Right lobe of liver (tissue), 6 donors: Measurements from ENCODE around the gene FAM124A. TPM values are rescaled to one million over a fixed set of nuclear protein-coding genes. Genes with fewer than 3 reads are reported as not detected.

Experiments
- ATAC-seq, 4 donors: fragments of 200-7000 bp; cut with Tn5 transposase; one replicate each; pipeline ENCODE4 v1.9.1; 2020; ENCODE audit warnings: mild to moderate bottlenecking in 4 of 4, moderate library complexity in 4 of 4
- DNase-seq, 3 donors: peaks; one replicate each; pipeline ENCODE4 v3.0.0-alpha.2; 2020
- H3K27ac ChIP-seq, 3 donors: fragments of 200-600 bp; one replicate each; pipeline ENCODE4 v1.8.0; 2022
- H3K27me3 ChIP-seq, 2 donors: fragments of 200-600 bp; one replicate each; pipeline ENCODE4 v1.8.0; 2022
- H3K36me3 ChIP-seq, 4 donors: fragments of 200-600 bp; sonication (generic) in 1 of 4; one replicate each; pipeline versions ENCODE4 v1.5.1 to v1.8.0; 2017 to 2022; ENCODE audit warnings: control low read depth in 1 of 4
- H3K4me1 ChIP-seq, 4 donors: fragments of 200-600 bp; sonication (generic) in 1 of 4; one replicate each; pipeline versions ENCODE4 v1.5.1 to v1.8.0; 2017 to 2022; ENCODE audit warnings: control low read depth in 1 of 4
- H3K4me3 ChIP-seq, 3 donors: fragments of 200-600 bp; one replicate each; pipeline ENCODE4 v1.8.0; 2022
- H3K9me3 ChIP-seq, 4 donors: fragments of 200-600 bp; sonication (generic) in 1 of 4; one replicate each; pipeline versions ENCODE4 v1.5.1 to v1.8.0; 2017 to 2022; ENCODE audit warnings: control low read depth in 1 of 4
- CTCF ChIP-seq, 4 donors: fragments of 200-600 bp in 3 of 4; fragments of 450-650 bp in 1 of 4; IDR thresholded peaks; one replicate each; pipeline versions ENCODE4 v1.5.1 to v1.8.0; 2016 to 2022; ENCODE audit warnings: antibody characterized with exemption in 4 of 4, mild to moderate bottlenecking in 2 of 4
- POLR2A ChIP-seq: fragments of 450-650 bp; IDR thresholded peaks from one replicate; pipeline ENCODE4 v1.6.1; 2017; ENCODE audit warnings: antibody characterized with exemption, mild to moderate bottlenecking
- WGBS: methylation state at CpG from one replicate; pipeline ENCODE4 v1.1.6; 2018; ENCODE audit warnings: low coverage, low lambda C conversion rate; ENCODE audit not compliant: insufficient coverage; ENCODE audit errors: missing lambda C conversion rate; 5-methylcytosine and 5-hydroxymethylcytosine counted together
- intact Hi-C, 2 donors: fragments of 100-400 bp; cut with DNase I; formaldehyde crosslinking; loops; one replicate each; pipeline versions ENCODE4 v1.11.2 to v1.14.1; 2022
- total RNA-seq, 6 experiments: library from RNA; depleted of rRNA in 2 of 6; stranded (reverse); fragments of >200 nt in 2 of 6; fragmentation: NEBNext Ultra II Directional in 3 of 6; extraction: Animal tissue kit (Norgen Biotek cat#: 25700) in 3 of 6; gene quantifications; one replicate each; pipeline versions ENCODE4 v1.1.0 to v1.2.4, GENCODE V29; 2016 to 2023
- donor health status: DM: no; HTN: yes; CAD: no.
- donor health status: DM: no; HTN: no; CAD: no.
- donor health status: DM: no; HTN: no; CAD: no.
- donor health status: DM: no; HTN: yes; CAD: no.
- donor health status: DM: no; HTN: yes; CAD: no.

Gene FAM124A
- total RNA-seq, 6 experiments from 2014 or later: 0.22 to 1.0 (median 0.51) TPM

- Histone ChIP-seq H3K4me3 (no peak overlapping the region), H3K4me1 (no peaks in the 10 kb centered on the region)
Observed at GRCh38 chr13:51231456-51231855, 9.3 kb downstream of the FAM124A start.

GRCh38 chr13:51232328-51232727 lies 10.1 kb downstream of the FAM124A start:
- TF ChIP-seq CTCF (IDR thresholded peaks at IDR 0.05): no peak
- TF ChIP-seq POLR2A: no peak
- H3K9me3 ChIP-seq: no peaks in the 10 kb centered on the region
- DNase-seq: no peak
- H3K27ac ChIP-seq: no peak overlapping the region
- no peaks in the 10 kb centered on the region for H3K27me3 ChIP-seq
- H3K36me3 ChIP-seq: no peaks in the 10 kb centered on the region
- intact Hi-C loops: no loop called here
- ATAC-seq: no peak
- no peaks in the 10 kb centered on the region for H3K4me1 ChIP-seq
- no peak overlapping the region for H3K4me3 ChIP-seq

More at GRCh38 chr13:51231456-51231855, 9.3 kb downstream of the FAM124A start:
- DNase-seq (no peak), ATAC-seq (no peak)
- Histone ChIP-seq H3K36me3 (no peaks in the 10 kb centered on the region), H3K27me3 (no peaks in the 10 kb centered on the region), H3K27ac (no peak overlapping the region), H3K9me3 (no peaks in the 10 kb centered on the region)
- no peak for TF ChIP-seq CTCF (IDR thresholded peaks at IDR 0.05)
- TF ChIP-seq POLR2A: no peak
- WGBS: 78% methylated on average over 1 of the region's 2 CpGs
- intact Hi-C loops: no loop called here

- no peak for TF ChIP-seq POLR2A
- TF ChIP-seq CTCF (IDR thresholded peaks at IDR 0.05): no peak
- 67% methylated on average over 6 of the region's 9 CpGs for WGBS
- Histone ChIP-seq H3K27me3 (no peaks in the 10 kb centered on the region), H3K36me3 (no peaks in the 10 kb centered on the region), H3K4me1 (no peaks in the 10 kb centered on the region), H3K27ac (no peak overlapping the region), H3K9me3 (no peaks in the 10 kb centered on the region), H3K4me3 (no peak overlapping the region)
- no peak for ATAC-seq
- no peak for DNase-seq
- intact Hi-C loops: no loop called here
Observed at GRCh38 chr13:51233117-51233826, 11.1 kb downstream of the FAM124A start.

GRCh38 chr13:51234676-51235075 lies 12.5 kb downstream of the FAM124A start:
- no peak for ATAC-seq
- 50% methylated on average over 8 of the region's 10 CpGs for WGBS

More at GRCh38 chr13:51234676-51235075, 12.5 kb downstream of the FAM124A start:
- TF ChIP-seq POLR2A: no peak
- TF ChIP-seq CTCF (IDR thresholded peaks at IDR 0.05): no peak
- intact Hi-C loops: no loop called here
- no peaks in the 10 kb centered on the region for H3K27me3 ChIP-seq
- no peaks in the 10 kb centered on the region for H3K4me1 ChIP-seq
- H3K4me3 ChIP-seq: no peak overlapping the region
- H3K9me3 ChIP-seq: no peaks in the 10 kb centered on the region
- H3K27ac ChIP-seq: no peak overlapping the region
- H3K36me3 ChIP-seq: no peaks in the 10 kb centered on the region
- DNase-seq: no peak
